ENCODE results near the gene FANCD2.

DNA sequence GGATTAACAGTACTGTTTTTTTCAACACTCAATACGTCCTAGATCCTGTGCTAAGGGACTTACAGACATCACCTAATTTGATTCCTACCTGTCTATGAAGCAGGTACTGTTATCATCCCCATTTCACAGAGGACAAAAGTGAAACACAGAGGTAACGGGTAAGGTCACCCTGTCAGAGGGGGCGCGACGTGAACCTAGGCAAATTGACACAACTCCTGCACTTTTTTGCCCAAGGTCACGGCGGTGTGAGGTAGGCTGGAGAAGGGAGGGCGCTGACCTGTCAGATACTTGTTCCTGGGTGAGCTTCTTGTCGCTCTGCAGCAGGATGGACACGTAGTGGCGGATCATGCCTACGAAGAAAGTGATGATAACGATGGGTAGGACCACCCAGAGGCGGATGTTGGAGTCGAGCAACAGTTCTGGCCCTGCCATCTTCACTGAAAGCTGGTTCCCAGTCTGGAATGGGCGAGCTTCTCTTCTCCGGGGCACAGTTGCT is 40.0 kb upstream of the FANCD2 start:
- TF ChIP-seq, protein P1, sequence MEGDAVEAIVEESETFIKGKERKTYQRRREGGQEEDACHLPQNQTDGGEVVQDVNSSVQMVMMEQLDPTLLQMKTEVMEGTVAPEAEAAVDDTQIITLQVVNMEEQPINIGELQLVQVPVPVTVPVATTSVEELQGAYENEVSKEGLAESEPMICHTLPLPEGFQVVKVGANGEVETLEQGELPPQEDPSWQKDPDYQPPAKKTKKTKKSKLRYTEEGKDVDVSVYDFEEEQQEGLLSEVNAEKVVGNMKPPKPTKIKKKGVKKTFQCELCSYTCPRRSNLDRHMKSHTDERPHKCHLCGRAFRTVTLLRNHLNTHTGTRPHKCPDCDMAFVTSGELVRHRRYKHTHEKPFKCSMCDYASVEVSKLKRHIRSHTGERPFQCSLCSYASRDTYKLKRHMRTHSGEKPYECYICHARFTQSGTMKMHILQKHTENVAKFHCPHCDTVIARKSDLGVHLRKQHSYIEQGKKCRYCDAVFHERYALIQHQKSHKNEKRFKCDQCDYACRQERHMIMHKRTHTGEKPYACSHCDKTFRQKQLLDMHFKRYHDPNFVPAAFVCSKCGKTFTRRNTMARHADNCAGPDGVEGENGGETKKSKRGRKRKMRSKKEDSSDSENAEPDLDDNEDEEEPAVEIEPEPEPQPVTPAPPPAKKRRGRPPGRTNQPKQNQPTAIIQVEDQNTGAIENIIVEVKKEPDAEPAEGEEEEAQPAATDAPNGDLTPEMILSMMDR (IDR thresholded peaks at IDR 0.05; ENCODE audit: low read length): no peak
- TF ChIP-seq EZH2phosphoT487 (IDR thresholded peaks at IDR 0.05; ENCODE audit: low read length): no peak

All from MM.1S (cell line).